K562 (cell line): ENCODE data around the gene COPG2. TPM values are rescaled to one million over a fixed set of nuclear protein-coding genes. Genes with fewer than 3 reads are reported as not detected.

Experiments used
- ATAC-seq: fragments of 200-7000 bp; cut with Tn5 transposase; 3 replicates; pipeline ENCODE4 v1.9.1; 2020; ENCODE audit warnings: moderate library complexity
- BruUV-seq: library from RNA; stranded (reverse); fragments of 400-500 nt; replicated peaks from 2 replicates; lab custom pipeline; 2021; lab: Mats Ljungman, UMichigan
- CTCF ChIA-PET: fragments of 300-600 bp; formaldehyde crosslinking; extraction: SDS; loops from one replicate; lab custom pipeline; 2021; ENCODE audit warnings: low intra/inter-chr PET ratio; lab: Yijun Ruan, JAX
- POLR2A ChIA-PET: fragments of 300-600, 350-650 bp; sonication (Branson Sonifier 250); formaldehyde crosslinking; extraction: SDS; loops from one replicate; lab custom pipeline; 2021; ENCODE audit warnings: antibody characterized with exemption, inconsistent platforms; lab: Yijun Ruan, JAX
- DNase-seq, 4 experiments: peaks; one replicate each; pipeline versions ENCODE4 v3.0.0 to v3.0.0-alpha.2; 2011 to 2018; ENCODE audit warnings: low spot score in 3 of 4, mixed read lengths in 3 of 4; ENCODE audit errors: extremely low read depth in 1 of 4
- FAIRE-seq: peaks from 2 replicates; lab custom pipeline; 2011; peaks lifted over from hg19 to GRCh38; lab: Jason Lieb, UNC
- H2AFZ ChIP-seq: 2 replicates; pipeline ENCODE4 v1.6.0; 2011; ENCODE audit warnings: low read depth, low read length, control low read depth, inconsistent platforms
- H3K27ac ChIP-seq: fragments of 200-600 bp; 3 replicates; pipeline ENCODE4 v1.8.0; 2011; ENCODE audit warnings: low read depth, mild to moderate bottlenecking, control low read depth, inconsistent platforms, low read length, moderate library complexity, mixed read lengths; ENCODE audit errors: extremely low read depth
- H3K27me3 ChIP-seq, 2 experiments: fragments of 300-600 bp in 1 of 2; 2 replicates in 1 of 2; 3 replicates in 1 of 2; pipeline versions ENCODE4 v1.6.0 to v1.8.0; 2011; ENCODE audit warnings: inconsistent platforms in 2 of 2, low read length in 2 of 2, mild to moderate bottlenecking in 1 of 2, mixed read lengths in 1 of 2, moderate library complexity in 1 of 2; ENCODE audit not compliant: control insufficient read depth in 2 of 2, insufficient read depth in 2 of 2
- H3K36me3 ChIP-seq: fragments of 300-600 bp; 3 replicates; pipeline ENCODE4 v1.8.0; 2011; ENCODE audit warnings: mild to moderate bottlenecking, low read length, inconsistent platforms; ENCODE audit not compliant: control insufficient read depth, insufficient read depth
- H3K4me1 ChIP-seq, 2 experiments: fragments of 200-600 bp in 1 of 2; replicated peaks in 1 of 2; 2 replicates in 1 of 2; 3 replicates in 1 of 2; pipeline versions ENCODE4 v1.5.1 to v1.8.0; 2011; ENCODE audit warnings: inconsistent platforms in 2 of 2, low read length in 2 of 2, mild to moderate bottlenecking in 1 of 2, mixed read lengths in 1 of 2, moderate library complexity in 1 of 2; ENCODE audit not compliant: control insufficient read depth in 2 of 2, insufficient read depth in 2 of 2
- H3K4me2 ChIP-seq: 2 replicates; pipeline ENCODE4 v1.6.1; 2011; ENCODE audit warnings: low read length, control low read depth, inconsistent platforms, mixed read lengths; ENCODE audit not compliant: insufficient read depth
- H3K4me3 ChIP-seq: fragments of 200-600 bp; sonication (generic), shearing (Covaris generic); 2 replicates; pipeline ENCODE4 v1.5.1; 2016; ENCODE audit warnings: control low read depth, inconsistent platforms
- H3K79me2 ChIP-seq: fragments of 200-600 bp; 3 replicates; pipeline ENCODE4 v1.8.0; 2011; ENCODE audit warnings: low read length, inconsistent platforms; ENCODE audit not compliant: control insufficient read depth, insufficient read depth
- H3K9ac ChIP-seq, 2 experiments: 2 replicates each; pipeline versions ENCODE4 v1.6.0 to v1.6.1; 2011; ENCODE audit warnings: low read depth in 2 of 2, low read length in 2 of 2, control low read depth in 1 of 2, inconsistent platforms in 1 of 2, mild to moderate bottlenecking in 1 of 2, mixed read lengths in 1 of 2; ENCODE audit not compliant: insufficient read depth in 1 of 2
- H3K9me1 ChIP-seq: one replicate; pipeline ENCODE4 v1.6.0; 2011; ENCODE audit warnings: inconsistent platforms, mild to moderate bottlenecking, low read length, moderate library complexity; ENCODE audit not compliant: control insufficient read depth, insufficient read depth
- H3K9me3 ChIP-seq: replicated peaks from 2 replicates; pipeline ENCODE4 v1.5.1; 2011; ENCODE audit warnings: low read depth, low read length, inconsistent platforms; ENCODE audit not compliant: control insufficient read depth, insufficient read depth
- H4K20me1 ChIP-seq: replicated peaks from 2 replicates; pipeline ENCODE4 v1.6.1; 2011; ENCODE audit warnings: low read length, inconsistent platforms, mixed read lengths; ENCODE audit not compliant: control insufficient read depth, insufficient read depth
- KLF10 ChIP-seq: fragments of 250-450 bp; sonication (Bioruptor Pico); IDR thresholded peaks from 2 replicates; pipeline ENCODE4 v1.6.1; 2021; ENCODE audit warnings: matching md5 sums
- MEIS2 ChIP-seq: fragments of 450-650 bp; IDR thresholded peaks from 2 replicates; pipeline ENCODE4 v1.6.1; 2014; ENCODE audit warnings: mild to moderate bottlenecking; ENCODE audit not compliant: partially characterized antibody
- MGA ChIP-seq: fragments of 450-650 bp; IDR thresholded peaks from 2 replicates; pipeline ENCODE4 v1.6.1; 2016; ENCODE audit warnings: mild to moderate bottlenecking, moderate library complexity
- PKNOX1 ChIP-seq: fragments of 450-650 bp; IDR thresholded peaks from 2 replicates; pipeline ENCODE4 v1.6.1; 2016
- PML ChIP-seq: IDR thresholded peaks from 2 replicates; pipeline ENCODE4 v1.6.1; 2012; ENCODE audit warnings: low read length, inconsistent platforms
- SP1 ChIP-seq: sonication (generic); formaldehyde crosslinking; IDR thresholded peaks from 2 replicates; pipeline ENCODE4 v1.8.1; 2022; ENCODE audit warnings: mild to moderate bottlenecking, missing genetic modification reagents
- ZNF280A ChIP-seq: fragments of 450-650 bp; IDR thresholded peaks from 2 replicates; pipeline ENCODE4 v1.6.1; 2018; ENCODE audit warnings: mild to moderate bottlenecking, low read depth; ENCODE audit not compliant: partially characterized antibody
- ZNF445 ChIP-seq: fragments of 250-450 bp; sonication (Bioruptor Pico); IDR thresholded peaks from 2 replicates; pipeline ENCODE4 v1.4.0; 2020; ENCODE audit warnings: low read depth, mild to moderate bottlenecking, moderate library complexity
- in situ Hi-C: fragments of 300-500 bp; cut with MboI; formaldehyde crosslinking; loops from 4 replicates; pipeline ENCODE4 v1.15.0; 2018; ENCODE audit warnings: inconsistent platforms, mixed read lengths
- intact Hi-C: fragments of 100-400 bp; cut with micrococcal nuclease; formaldehyde crosslinking; loops from 2 replicates; pipeline ENCODE4 v1.14.2; 2022
- polyA plus RNA-seq, 8 experiments: library from polyadenylated mRNA; depleted of rRNA in 4 of 8; stranded (reverse) in 5 of 8; unstranded in 3 of 8; fragments of >200 nt; fragmentation: Nextera tagmentation in 2 of 8; fragmentation: Illumina TruSeq in 1 of 8; extraction: Ambion mirVana in 2 of 8; extraction: Trizol in 1 of 8; gene quantifications; 2 replicates each; pipeline versions ENCODE4 v1.2.1 to v1.2.3, GENCODE V29; 2011 to 2014; ENCODE audit warnings: inconsistent platforms in 1 of 8, missing spikeins in 1 of 8
- total RNA-seq, 7 experiments: library from RNA; depleted of rRNA in 6 of 7; stranded (reverse); fragments of >200 nt in 6 of 7; fragmentation: Illumina TruSeq in 2 of 7; extraction: Trizol in 2 of 7; gene quantifications; 2 replicates each; pipeline versions ENCODE4 v1.2.1 to v1.2.3, GENCODE V29; 2011 to 2021; ENCODE audit warnings: low replicate concordance in 1 of 7

The COPG2 gene
- total and polyA plus RNA-seq, 9 of the 15 experiments (the other 6 are each of a cell fraction or from before 2014, with no cell fraction given): 6.6 to 104 (median 32.5) TPM

GRCh38 chr7:130473289-130473688 lies 195.3 kb downstream of the COPG2 start:
- no peak for DNase-seq
- H2AFZ ChIP-seq: no peak overlapping the region
- H3K27ac ChIP-seq: no peak overlapping the region
- ATAC-seq: no peak
- no peaks in the 10 kb centered on the region for H3K9me3 ChIP-seq
- TF ChIP-seq ZNF280A (no peak), ZNF445 (CRISPR knock-in tag) (no peak), MGA (no peak), SP1 (no peak), PML (no peak), PKNOX1 (0 out of 2 replicates have a peak, but pooled peaks have one; percentile 14), MEIS2 (peak; percentile 16), KLF10 (CRISPR knock-in tag) (no peak)
- TF ChIP-seq, all 486 proteins: peak for 2
- intact Hi-C loops (no loop called here), in situ Hi-C loops (no loop called here)
- Histone ChIP-seq H3K4me1 (no peaks in the 10 kb centered on the region), H3K27me3 (peaks cover 15 to 24% of the 10 kb centered on the region in 2 experiments), H3K4me3 (no peak overlapping the region), H3K9me1 (no peaks in the 10 kb centered on the region), H3K36me3 (no peaks in the 10 kb centered on the region), H3K79me2 (no peaks in the 10 kb centered on the region), H3K4me2 (no peak overlapping the region), H4K20me1 (no peaks in the 10 kb centered on the region), H3K9ac (no peak overlapping the region)
- POLR2A ChIA-PET: interaction anchor here (0.5 to 1.1 kb wide), 4 partner anchors 11 to 346 kb away, joined by 3 to 4 read pairs (median 3); no protein-coding TSS in a partner anchor
- CTCF ChIA-PET: no interaction called here
- no peak for FAIRE-seq
- no TSS peak for BruUV-seq
